ENCODE data around the gene XPNPEP3.
"Not testable (repeated sequence)": the region's sequence is repeated elsewhere in the genome, so short reads cannot be mapped to it uniquely, and the experiment has no call there.

The XPNPEP3 gene

GRCh38 chr22:40862013-40862412, 5.1 kb downstream of the XPNPEP3 start, which contains the start of gene DNAJB7:
Gene DNAJB7, minus strand, starts transcription at chr22:40862113. Its CDS starts 119 bp downstream, at chr22:40861994.
- no peak for DNase-seq

- no peak for DNase-seq
Observed at GRCh38 chr22:40862537-40862936, 5.6 kb downstream of the XPNPEP3 start.

- no peak for DNase-seq
Observed at GRCh38 chr22:40867109-40867508, 10.2 kb downstream of the XPNPEP3 start.

- not testable (repeated sequence) for DNase-seq
Observed at GRCh38 chr22:40868379-40868778, 11.4 kb downstream of the XPNPEP3 start.

GRCh38 chr22:40874016-40874415, 17.1 kb downstream of the XPNPEP3 start:
- no peak for DNase-seq

- DNase-seq = no peak
Observed at GRCh38 chr22:40875111-40875510, 18.2 kb downstream of the XPNPEP3 start.

GRCh38 chr22:40876907-40877306, 20.0 kb downstream of the XPNPEP3 start:
- no peak for DNase-seq

- DNase-seq = no peak
Observed at GRCh38 chr22:40877488-40877887, 20.5 kb downstream of the XPNPEP3 start.

GRCh38 chr22:40878922-40879321, 22.0 kb downstream of the XPNPEP3 start:
- no peak for DNase-seq

- no peak for DNase-seq
Observed at GRCh38 chr22:40889116-40889515, 32.2 kb downstream of the XPNPEP3 start.

- DNase-seq = peak; percentile 61
Observed at GRCh38 chr22:40890881-40891280, 33.9 kb downstream of the XPNPEP3 start.

GRCh38 chr22:40894417-40894816, 37.5 kb downstream of the XPNPEP3 start:
- no peak for DNase-seq

- DNase-seq = peak; percentile 63
Observed at GRCh38 chr22:40898850-40899357, 42.0 kb downstream of the XPNPEP3 start.

GRCh38 chr22:40904101-40904500, 47.2 kb downstream of the XPNPEP3 start:
- DNase-seq = no peak

GRCh38 chr22:40908895-40909294, 51.9 kb downstream of the XPNPEP3 start:
- DNase-seq = no peak

GRCh38 chr22:40911772-40912171, 54.8 kb downstream of the XPNPEP3 start:
- peak; percentile 40 for DNase-seq

GRCh38 chr22:40912987-40913386, 56.0 kb downstream of the XPNPEP3 start:
- DNase-seq = not testable (repeated sequence)

- DNase-seq = no peak
Observed at GRCh38 chr22:40919446-40919845, 62.5 kb downstream of the XPNPEP3 start.

- no peak for DNase-seq
Observed at GRCh38 chr22:40920526-40920925, 63.6 kb downstream of the XPNPEP3 start.

GRCh38 chr22:40922484-40923303, 65.7 kb downstream of the XPNPEP3 start:
- DNase-seq = peak; percentile 53

- no peak for DNase-seq
Observed at GRCh38 chr22:40928657-40929056, 71.7 kb downstream of the XPNPEP3 start.

- no peak for DNase-seq
Observed at GRCh38 chr22:40932396-40932795, 75.4 kb downstream of the XPNPEP3 start.

- no peak for DNase-seq
Observed at GRCh38 chr22:40939202-40939601, 82.3 kb downstream of the XPNPEP3 start.

- peak; percentile 97 for DNase-seq
Observed at GRCh38 chr22:40950962-40951794, 94.2 kb downstream of the XPNPEP3 start, which contains the start of gene RBX1. Gene RBX1, plus strand, starts transcription at chr22:40951378. Its CDS starts 21 bp downstream, at chr22:40951399.
